Ectodermal cell (in vitro differentiated cells): ENCODE measurements around the gene BTD.

Experiments used
- H3K27ac ChIP-seq: 2 replicates; pipeline ENCODE4 v1.7.0; 2013; ENCODE audit warnings: mild to moderate bottlenecking, low read depth, low read length; ENCODE audit not compliant: insufficient read depth, poor library complexity, severe bottlenecking
- H3K27me3 ChIP-seq: 2 replicates; pipeline ENCODE4 v1.7.0; 2013; ENCODE audit warnings: mild to moderate bottlenecking, low read length; ENCODE audit not compliant: insufficient read depth, control insufficient read depth, poor library complexity, severe bottlenecking
- H3K36me3 ChIP-seq: one replicate; pipeline ENCODE4 v1.7.0; 2013; ENCODE audit warnings: low read length; ENCODE audit not compliant: control insufficient read depth, insufficient read depth
- H3K4me1 ChIP-seq: one replicate; pipeline ENCODE4 v1.7.0; 2013; ENCODE audit warnings: low read length; ENCODE audit not compliant: control insufficient read depth, insufficient read depth
- H3K4me3 ChIP-seq: 2 replicates; pipeline ENCODE4 v1.7.0; 2013; ENCODE audit warnings: low read depth, low read length, control low read depth; ENCODE audit not compliant: insufficient read depth
- H3K9me3 ChIP-seq: 2 replicates; pipeline ENCODE4 v1.7.0; 2013; ENCODE audit warnings: mild to moderate bottlenecking, low read length, moderate library complexity; ENCODE audit not compliant: control insufficient read depth
- WGBS, 2 experiments: methylation state at CpG; one replicate each; pipeline ENCODE4 v1.1.7; 2013; ENCODE audit warnings: missing lambda C conversion rate in 2 of 2; 5-methylcytosine and 5-hydroxymethylcytosine counted together

The BTD gene

GRCh38 chr3:15623535-15624440, 22.2 kb downstream of the BTD start:
- no peaks in the 10 kb centered on the region for H3K9me3 ChIP-seq
- WGBS, 2 experiments, result 81 to 90% methylated on average over 4 of the region's 4 CpGs
- H3K4me3 ChIP-seq, result no peak overlapping the region
- H3K4me1 ChIP-seq, result no peaks in the 10 kb centered on the region
- no peaks in the 10 kb centered on the region for H3K36me3 ChIP-seq
- H3K27ac ChIP-seq, result no peak overlapping the region
- H3K27me3 ChIP-seq, result no peaks in the 10 kb centered on the region

DNA sequence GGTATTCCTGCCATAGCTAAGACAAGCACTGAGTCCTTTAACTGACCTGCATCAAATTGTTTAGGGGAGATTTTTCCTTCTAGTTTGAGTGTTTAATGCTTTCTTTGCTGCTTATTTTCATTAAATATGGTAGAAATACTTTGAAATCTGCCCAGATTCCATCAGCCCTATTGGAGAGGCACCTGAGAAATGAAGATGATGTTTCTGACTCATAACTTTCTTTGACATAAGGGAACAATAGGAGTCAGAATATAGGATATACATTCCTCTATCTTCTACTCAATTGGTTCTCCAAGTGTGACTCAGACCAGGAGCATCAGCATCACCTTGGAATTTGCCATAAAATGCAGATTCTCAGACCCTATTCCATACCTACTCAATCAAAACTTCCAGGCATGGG, 27.4 kb downstream of the BTD start:
- no peaks in the 10 kb centered on the region for H3K27me3 ChIP-seq
- H3K4me3 ChIP-seq, result no peak overlapping the region
- no peaks in the 10 kb centered on the region for H3K4me1 ChIP-seq
- no peaks in the 10 kb centered on the region for H3K36me3 ChIP-seq
- H3K27ac ChIP-seq, result no peak overlapping the region
- H3K9me3 ChIP-seq, result no peaks in the 10 kb centered on the region

- Histone ChIP-seq H3K36me3 (no peaks in the 10 kb centered on the region), H3K27ac (no peak overlapping the region), H3K27me3 (no peaks in the 10 kb centered on the region), H3K4me3 (no peak overlapping the region), H3K9me3 (no peaks in the 10 kb centered on the region), H3K4me1 (no peaks in the 10 kb centered on the region)
- WGBS, 2 experiments, result 61 to 64% methylated on average over 10 of the region's 10 CpGs
Observed at GRCh38 chr3:15629860-15630597, 28.5 kb downstream of the BTD start.

DNA sequence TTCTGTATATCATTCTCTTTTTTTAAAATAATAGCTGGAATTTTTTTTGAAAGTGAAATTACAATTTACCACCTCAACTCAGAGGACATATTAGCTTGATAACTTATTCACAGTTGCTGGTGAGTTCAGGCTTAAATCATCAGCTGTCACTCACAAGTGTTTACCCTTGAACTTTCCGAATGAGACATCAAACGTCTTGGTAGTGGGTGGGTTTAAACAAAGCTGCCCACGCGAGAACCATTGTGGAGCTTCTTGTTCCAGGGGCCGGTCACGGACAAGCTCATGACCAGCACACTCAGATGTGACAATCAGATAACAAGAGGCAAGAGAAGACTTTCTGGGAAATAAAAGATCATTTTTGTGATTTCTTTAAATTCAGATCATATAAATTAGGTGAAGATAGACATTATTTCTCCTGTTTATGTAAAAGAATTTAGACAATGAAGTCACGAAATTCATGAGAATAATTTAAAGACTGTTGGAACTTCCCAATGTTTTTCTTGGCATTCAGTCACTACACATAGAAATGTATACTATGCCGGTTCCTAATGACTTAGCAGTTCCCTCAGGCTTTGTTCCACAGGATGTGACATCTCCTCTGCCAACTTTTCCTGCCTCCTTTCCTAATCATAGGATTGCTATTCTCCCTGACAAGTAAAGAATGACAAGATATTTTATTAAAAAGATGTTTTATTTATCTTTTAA, 29.3 kb downstream of the BTD start:
- Histone ChIP-seq H3K36me3 (no peaks in the 10 kb centered on the region), H3K9me3 (no peaks in the 10 kb centered on the region), H3K4me1 (no peaks in the 10 kb centered on the region), H3K4me3 (no peak overlapping the region), H3K27me3 (no peaks in the 10 kb centered on the region), H3K27ac (peak overlapping the region; percentile 19)
- WGBS, 2 experiments, result 63% methylated on average over 8 of the region's 8 CpGs

GRCh38 chr3:15631426-15632211, 30.1 kb downstream of the BTD start:
- WGBS, 2 experiments, result 78 to 80% methylated on average over 12 of the region's 12 CpGs
- H3K4me1 ChIP-seq, result no peaks in the 10 kb centered on the region
- no peaks in the 10 kb centered on the region for H3K9me3 ChIP-seq
- H3K4me3 ChIP-seq, result no peak overlapping the region
- H3K36me3 ChIP-seq, result no peaks in the 10 kb centered on the region
- H3K27ac ChIP-seq, result no peak overlapping the region
- H3K27me3 ChIP-seq, result no peaks in the 10 kb centered on the region

- Histone ChIP-seq H3K27ac (no peak overlapping the region), H3K4me3 (no peak overlapping the region), H3K4me1 (no peaks in the 10 kb centered on the region), H3K27me3 (no peaks in the 10 kb centered on the region), H3K36me3 (no peaks in the 10 kb centered on the region), H3K9me3 (no peaks in the 10 kb centered on the region)
- WGBS, 2 experiments, result 92% methylated on average over 4 of the region's 4 CpGs
Observed at GRCh38 chr3:15632212-15632580, 30.7 kb downstream of the BTD start.

GRCh38 chr3:15633159-15633558, 31.6 kb downstream of the BTD start:
- 44 to 50% methylated on average over 5 of the region's 5 CpGs for WGBS, 2 experiments
- H3K9me3 ChIP-seq, result no peaks in the 10 kb centered on the region
- H3K36me3 ChIP-seq, result no peaks in the 10 kb centered on the region
- H3K27ac ChIP-seq, result no peak overlapping the region
- H3K4me1 ChIP-seq, result no peaks in the 10 kb centered on the region
- no peaks in the 10 kb centered on the region for H3K27me3 ChIP-seq
- H3K4me3 ChIP-seq, result no peak overlapping the region

DNA sequence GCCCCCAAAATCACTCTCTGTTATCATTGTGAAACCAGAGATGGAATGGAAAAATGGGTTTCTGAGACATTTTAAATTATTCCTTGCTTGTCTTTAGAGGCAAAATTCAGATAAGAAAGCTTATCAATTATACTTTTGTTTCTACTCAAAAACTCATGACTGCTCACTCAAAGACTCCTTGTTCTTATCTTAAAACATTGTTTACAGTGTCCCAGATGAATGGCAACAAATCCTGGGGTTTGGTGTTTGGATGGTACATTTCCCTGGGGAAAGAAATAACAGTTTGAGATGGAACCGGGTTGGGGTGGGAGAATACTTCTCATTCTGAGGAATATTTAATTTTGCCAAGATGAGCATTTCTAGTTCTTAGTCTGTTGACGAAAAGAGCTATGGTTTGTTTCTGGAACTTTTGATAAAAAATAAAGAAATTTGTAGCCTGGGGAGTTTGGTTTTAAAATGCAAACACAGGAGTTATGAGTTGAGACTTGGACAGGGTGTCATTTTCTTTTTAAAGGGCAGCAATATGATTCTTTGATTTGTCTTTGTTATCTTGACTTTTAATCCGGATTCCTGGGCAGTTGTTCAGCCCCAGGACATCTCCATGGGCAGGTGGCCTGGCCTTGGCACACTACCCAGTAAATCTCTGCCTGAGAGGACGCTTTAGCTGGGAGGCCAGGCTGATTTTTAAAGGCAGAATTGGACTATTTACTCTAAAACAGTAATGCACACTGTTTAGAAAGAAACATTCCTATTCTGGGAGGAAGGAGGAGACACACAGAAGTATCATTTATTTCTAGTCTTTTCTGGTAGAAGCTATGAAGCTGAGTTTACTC, 32.4 kb downstream of the BTD start:
- no peaks in the 10 kb centered on the region for H3K4me1 ChIP-seq
- H3K27ac ChIP-seq, result no peak overlapping the region
- H3K27me3 ChIP-seq, result no peaks in the 10 kb centered on the region
- no peak overlapping the region for H3K4me3 ChIP-seq
- H3K9me3 ChIP-seq, result no peaks in the 10 kb centered on the region
- WGBS, 2 experiments, result 90 to 97% methylated on average over 3 of the region's 4 CpGs
- H3K36me3 ChIP-seq, result no peaks in the 10 kb centered on the region

DNA sequence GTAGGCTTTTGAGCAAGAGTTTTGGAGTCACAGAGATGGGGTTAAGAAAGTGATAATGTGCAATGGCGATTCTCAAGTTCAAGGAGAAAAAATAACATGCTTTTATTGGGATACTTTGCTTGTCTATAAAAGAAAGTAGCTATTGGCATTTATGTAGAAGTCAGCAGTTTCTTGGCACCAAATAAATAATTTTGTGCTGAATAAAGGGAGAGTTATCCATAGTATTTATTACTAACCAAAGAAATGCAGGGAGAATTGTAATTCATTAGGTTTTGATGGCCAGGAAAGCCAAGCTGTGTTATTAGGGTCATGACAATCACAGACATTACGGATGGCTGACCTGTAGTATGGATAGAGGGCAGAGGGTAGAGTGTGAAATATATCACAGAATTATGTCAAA, 33.1 kb downstream of the BTD start:
- no peaks in the 10 kb centered on the region for H3K27me3 ChIP-seq
- H3K27ac ChIP-seq, result no peak overlapping the region
- H3K4me1 ChIP-seq, result no peaks in the 10 kb centered on the region
- H3K9me3 ChIP-seq, result no peaks in the 10 kb centered on the region
- 88 to 93% methylated on average over 2 of the region's 2 CpGs for WGBS, 2 experiments
- H3K4me3 ChIP-seq, result no peak overlapping the region
- no peaks in the 10 kb centered on the region for H3K36me3 ChIP-seq
